SK-N-SH (cell line): ENCODE measurements around the gene P2RY8. TPM values are rescaled to one million over a fixed set of nuclear protein-coding genes. Genes with fewer than 3 reads are reported as not detected.

ENCODE experiments used
- CTCF ChIA-PET: fragments of 300-600, 350-600 bp; formaldehyde crosslinking; extraction: SDS; loops from one replicate; lab custom pipeline; 2021; lab: Yijun Ruan, JAX
- POLR2A ChIA-PET: fragments of 350-600 bp; sonication (Branson Sonifier 250); formaldehyde crosslinking; extraction: SDS; loops from one replicate; lab custom pipeline; 2020; ENCODE audit warnings: antibody characterized with exemption, inconsistent platforms; lab: Yijun Ruan, JAX
- DNase-seq: peaks from one replicate; pipeline ENCODE4 v3.0.0; 2012
- H2AFZ ChIP-seq: fragments of 200-600 bp; sonication (generic); 2 replicates; pipeline ENCODE4 v1.8.1; 2016; ENCODE audit warnings: antibody characterized with exemption, mild to moderate bottlenecking, low read depth
- H3F3A ChIP-seq: fragments of 200-600 bp; sonication (generic); replicated peaks from 2 replicates; pipeline ENCODE3; 2016; ENCODE audit warnings: antibody characterized with exemption, mild to moderate bottlenecking; ENCODE audit not compliant: insufficient read depth
- H3K27ac ChIP-seq, 2 experiments: fragments of 200-500 bp in 1 of 2; fragments of 200-600 bp in 1 of 2; sonication (Bioruptor generic) in 1 of 2; sonication (generic), shearing (Covaris generic) in 1 of 2; 2 replicates each; pipeline versions ENCODE4 v1.5.1 to v1.6.1; 2014 to 2016; ENCODE audit warnings: low read depth in 2 of 2, inconsistent platforms in 1 of 2, low read length in 1 of 2, mild to moderate bottlenecking in 1 of 2, mixed read lengths in 1 of 2
- H3K27me3 ChIP-seq: fragments of 200-600 bp; sonication (generic), shearing (Covaris generic); 2 replicates; pipeline ENCODE4 v1.6.1; 2016; ENCODE audit warnings: mixed run types; ENCODE audit not compliant: insufficient read depth
- H3K36me3 ChIP-seq, 2 experiments: fragments of 200-500 bp in 1 of 2; fragments of 200-600 bp in 1 of 2; sonication (Bioruptor generic) in 1 of 2; sonication (generic) in 1 of 2; replicated peaks in 1 of 2; 2 replicates each; pipeline versions ENCODE3 to v1.5.1; 2014 to 2016; ENCODE audit warnings: low read length in 1 of 2, mild to moderate bottlenecking in 1 of 2; ENCODE audit not compliant: insufficient read depth in 2 of 2, control insufficient read depth in 1 of 2
- H3K4me1 ChIP-seq, 2 experiments: fragments of 200-500 bp in 1 of 2; fragments of 200-600 bp in 1 of 2; sonication (Bioruptor generic) in 1 of 2; sonication (generic), shearing (Covaris generic) in 1 of 2; 2 replicates each; pipeline versions ENCODE4 v1.5.1 to v1.6.1; 2014 to 2016; ENCODE audit warnings: low read depth in 1 of 2, low read length in 1 of 2, mixed run types in 1 of 2; ENCODE audit not compliant: insufficient read depth in 2 of 2, control insufficient read depth in 1 of 2
- H3K4me2 ChIP-seq: fragments of 200-600 bp; sonication (generic), shearing (Covaris generic); 2 replicates; pipeline ENCODE4 v1.6.1; 2017; ENCODE audit warnings: mixed run types
- H3K4me3 ChIP-seq, 2 experiments: fragments of 200-500 bp in 1 of 2; fragments of 200-600 bp in 1 of 2; sonication (Bioruptor generic) in 1 of 2; sonication (generic), shearing (Covaris generic) in 1 of 2; 2 replicates each; pipeline versions ENCODE4 v1.5.1 to v1.8.1; 2014 to 2016; ENCODE audit warnings: low read depth in 2 of 2, inconsistent platforms in 1 of 2, low read length in 1 of 2, mild to moderate bottlenecking in 1 of 2, mixed read lengths in 1 of 2, moderate library complexity in 1 of 2
- H3K79me2 ChIP-seq: fragments of 200-600 bp; sonication (generic); 2 replicates; pipeline ENCODE4 v1.8.1; 2017; ENCODE audit warnings: mild to moderate bottlenecking; ENCODE audit not compliant: insufficient read depth
- H3K9ac ChIP-seq: fragments of 200-600 bp; sonication (generic); 2 replicates; pipeline ENCODE4 v1.6.1; 2017; ENCODE audit warnings: mixed run types
- H3K9me2 ChIP-seq: fragments of 200-600 bp; sonication (generic); 2 replicates; pipeline ENCODE4 v1.6.1; 2017; ENCODE audit warnings: mixed run types
- H3K9me3 ChIP-seq: fragments of 200-600 bp; sonication (generic); 2 replicates; pipeline ENCODE4 v1.6.1; 2017; ENCODE audit warnings: mixed run types, mild to moderate bottlenecking, moderate library complexity
- H4K20me1 ChIP-seq: fragments of 200-600 bp; sonication (generic); 2 replicates; pipeline ENCODE4 v1.6.1; 2017; ENCODE audit warnings: mild to moderate bottlenecking, mixed run types; ENCODE audit not compliant: insufficient read depth
- ELF1 ChIP-seq: IDR thresholded peaks from 2 replicates; pipeline ENCODE4 v1.4.0; 2012
- EP300 ChIP-seq, 2 experiments: IDR thresholded peaks; 2 replicates each; pipeline versions ENCODE4 v1.4.0 to v1.6.1; 2012; ENCODE audit warnings: borderline replicate concordance in 1 of 2, low read depth in 1 of 2, low read length in 1 of 2
- EZH2phosphoT487 ChIP-seq: fragments of 200-600 bp; sonication (generic); IDR thresholded peaks from 2 replicates; pipeline ENCODE4 v1.6.1; 2017; ENCODE audit warnings: low read depth, mixed run types, mild to moderate bottlenecking, antibody characterized with exemption, moderate library complexity, borderline replicate concordance
- FOXM1 ChIP-seq: IDR thresholded peaks from 2 replicates; pipeline ENCODE4 v1.4.0; 2012; ENCODE audit warnings: low read depth, mild to moderate bottlenecking
- MAX ChIP-seq: IDR thresholded peaks from 2 replicates; pipeline ENCODE4 v1.4.0; 2012; ENCODE audit warnings: low read depth
- MEF2A ChIP-seq: IDR thresholded peaks from 2 replicates; pipeline ENCODE4 v1.4.0; 2012; ENCODE audit warnings: low read depth, borderline replicate concordance
- NRF1 ChIP-seq: IDR thresholded peaks from 2 replicates; pipeline ENCODE4 v1.6.1; 2012; ENCODE audit warnings: low read depth, mild to moderate bottlenecking, low read length
- POLR2AphosphoS5 ChIP-seq: IDR thresholded peaks from 2 replicates; pipeline ENCODE4 v1.6.1; 2012; ENCODE audit warnings: low read depth, low read length
- RXRA ChIP-seq: IDR thresholded peaks from 2 replicates; pipeline ENCODE4 v1.4.0; 2012; ENCODE audit warnings: low read depth, mild to moderate bottlenecking, borderline replicate concordance
- SMC3 ChIP-seq: IDR thresholded peaks from 2 replicates; pipeline ENCODE4 v1.6.1; 2012; ENCODE audit warnings: low read depth, low read length, improper control_type of control experiment
- TAF1 ChIP-seq: IDR thresholded peaks from 2 replicates; pipeline ENCODE4 v1.6.1; 2012; ENCODE audit warnings: low read depth, mild to moderate bottlenecking, low read length, moderate library complexity, borderline replicate concordance
- TEAD4 ChIP-seq: IDR thresholded peaks from 2 replicates; pipeline ENCODE4 v1.4.0; 2012; ENCODE audit warnings: mild to moderate bottlenecking, borderline replicate concordance; ENCODE audit not compliant: insufficient read depth
- USF2 ChIP-seq: fragments of 150-350 bp; IDR thresholded peaks from 2 replicates; pipeline ENCODE4 v1.6.1; 2017; ENCODE audit warnings: antibody characterized with exemption, low read length, low read depth, borderline replicate concordance
- WGBS: methylation state at CpG from one replicate; pipeline ENCODE4 v1.1.6; 2017; ENCODE audit warnings: low lambda C conversion rate; 5-methylcytosine and 5-hydroxymethylcytosine counted together
- polyA plus RNA-seq, 3 experiments: library from polyadenylated mRNA; depleted of rRNA; stranded (reverse); fragments of >200 nt; gene quantifications; 2 replicates each; pipeline ENCODE4 v1.2.3, GENCODE V29; 2012
- TF ChIP-seq, protein P1 (sequence below): IDR thresholded peaks from 2 replicates; pipeline ENCODE4 v1.4.0; 2012; ENCODE audit warnings: low read depth, borderline replicate concordance

Gene P2RY8
- polyA plus RNA-seq, 1 of the 3 experiments (the other 2 are of a cell fraction): 0.08 TPM

DNA sequence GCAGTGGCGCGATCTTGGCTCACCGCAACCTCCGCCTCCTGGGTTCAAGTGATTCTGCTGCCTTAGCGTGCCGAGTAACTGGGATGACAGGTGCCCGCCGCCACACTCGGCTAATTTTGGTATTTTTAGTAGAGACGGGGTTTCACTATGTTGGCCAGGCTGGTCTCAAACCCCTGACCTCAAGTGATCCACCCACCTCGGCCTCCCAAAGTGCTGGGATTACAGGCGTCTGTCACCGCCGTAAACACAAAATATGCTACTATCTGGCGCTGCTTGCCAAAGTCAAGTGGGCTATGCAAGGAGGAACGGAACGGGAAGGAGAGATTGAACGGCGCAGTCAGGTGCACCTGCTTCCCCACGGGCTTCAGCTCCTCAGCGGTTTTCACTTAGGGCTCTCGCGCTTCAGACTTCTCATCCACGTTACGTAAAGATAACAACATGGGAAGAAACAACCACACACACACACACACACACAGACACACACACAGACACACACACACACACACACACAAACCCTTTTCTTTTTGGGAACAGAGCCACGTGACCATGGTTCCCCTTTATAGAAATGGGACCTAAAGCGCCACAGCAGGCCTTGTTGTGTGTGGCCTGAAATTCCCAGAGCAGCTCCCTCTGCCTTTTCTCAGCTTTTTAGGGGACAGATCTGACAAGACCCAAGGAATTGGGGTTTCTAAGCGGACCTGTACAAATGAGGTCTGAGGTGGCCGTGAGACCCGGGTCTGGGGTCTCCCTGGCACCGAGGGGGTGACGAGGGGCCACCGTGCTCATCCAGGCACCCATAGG is 1.5 kb downstream of the P2RY8 start:
- Histone ChIP-seq H3K4me1 (no peaks in the 10 kb centered on the region), H3K9ac (no peak overlapping the region), H3K79me2 (no peaks in the 10 kb centered on the region)
- CTCF ChIA-PET: no interaction called here
- POLR2A ChIA-PET: no interaction called here
- TF ChIP-seq RXRA: no peak
- no peak for TF ChIP-seq USF2
- TF ChIP-seq ELF1: no peak
- TF ChIP-seq EZH2phosphoT487: no peak
- TF ChIP-seq FOXM1: no peak
- TF ChIP-seq MEF2A: no peak
- no peak for TF ChIP-seq EP300 (IDR thresholded peaks at IDR 0.05; ENCODE audit: borderline replicate concordance in 1 of 2, low read depth in 1 of 2, low read length in 1 of 2)
- TF ChIP-seq NRF1: no peak
- no peak for TF ChIP-seq POLR2AphosphoS5
- no peak for TF ChIP-seq SMC3
- TF ChIP-seq, all 33 proteins: peak for 0
- Histone ChIP-seq H3K27me3 (no peaks in the 10 kb centered on the region; the same call in 1 of the 2 replicates), H3F3A (no peaks in the 10 kb centered on the region), H2AFZ (no peak overlapping the region; the same call in 1 of the 2 replicates), H3K9me2 (no peaks in the 10 kb centered on the region), H3K4me2 (no peak overlapping the region), H4K20me1 (no peaks in the 10 kb centered on the region), H3K4me3 (no peak overlapping the region), H3K27ac (no peak overlapping the region), H3K36me3 (no peaks in the 10 kb centered on the region), H3K9me3 (no peaks in the 10 kb centered on the region)
- WGBS: 56% methylated on average over 32 of the region's 33 CpGs
- DNase-seq: no peak

GRCh38 chrX:1534301-1535168 is 2.5 kb downstream of the P2RY8 start:
- no peak overlapping the region for H3K4me3 ChIP-seq
- H3K4me2 ChIP-seq: no peak overlapping the region
- no peak overlapping the region for H3K27ac ChIP-seq
- H3K27me3 ChIP-seq: no peaks in the 10 kb centered on the region; the same call in 1 of the 2 replicates
- no peak overlapping the region for H3K9ac ChIP-seq
- no peak overlapping the region for H2AFZ ChIP-seq
- H3K9me2 ChIP-seq: no peaks in the 10 kb centered on the region
- no peaks in the 10 kb centered on the region for H4K20me1 ChIP-seq
- ChIA-PET POLR2A (no interaction called here), CTCF (no interaction called here)
- 28% methylated on average over 22 of the region's 22 CpGs for WGBS
- H3K36me3 ChIP-seq: no peaks in the 10 kb centered on the region
- no peaks in the 10 kb centered on the region for H3F3A ChIP-seq
- H3K4me1 ChIP-seq: no peaks in the 10 kb centered on the region
- TF ChIP-seq ELF1 (no peak), POLR2AphosphoS5 (no peak), EZH2phosphoT487 (no peak), TEAD4 (no peak), MAX (no peak), TAF1 (no peak)
- TF ChIP-seq, protein P1, sequence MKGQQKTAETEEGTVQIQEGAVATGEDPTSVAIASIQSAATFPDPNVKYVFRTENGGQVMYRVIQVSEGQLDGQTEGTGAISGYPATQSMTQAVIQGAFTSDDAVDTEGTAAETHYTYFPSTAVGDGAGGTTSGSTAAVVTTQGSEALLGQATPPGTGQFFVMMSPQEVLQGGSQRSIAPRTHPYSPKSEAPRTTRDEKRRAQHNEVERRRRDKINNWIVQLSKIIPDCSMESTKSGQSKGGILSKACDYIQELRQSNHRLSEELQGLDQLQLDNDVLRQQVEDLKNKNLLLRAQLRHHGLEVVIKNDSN: no peak
- no peak for DNase-seq
- H3K9me3 ChIP-seq: no peaks in the 10 kb centered on the region
- H3K79me2 ChIP-seq: no peaks in the 10 kb centered on the region
